RWPE2 (cell line): ENCODE measurements around the gene TSPAN4.

Experiments used
- ATAC-seq: fragments of 200-7000 bp; cut with Tn5 transposase; 3 replicates; pipeline ENCODE4 v1.9.1; 2021; ENCODE audit warnings: low read depth
- DNase-seq: peaks from one replicate; pipeline ENCODE4 v3.0.0-alpha.2; 2020; ENCODE audit warnings: low spot score
- H3K27ac ChIP-seq: fragments of 450-650 bp; 2 replicates; pipeline ENCODE4 v1.5.1; 2017; ENCODE audit warnings: mild to moderate bottlenecking; ENCODE audit not compliant: poor library complexity, severe bottlenecking
- H3K27me3 ChIP-seq: fragments of 250-450 bp; sonication (Bioruptor Pico); 2 replicates; pipeline ENCODE4 v1.5.1; 2021; ENCODE audit warnings: mild to moderate bottlenecking, moderate library complexity; ENCODE audit not compliant: insufficient read depth, poor library complexity, severe bottlenecking
- H3K36me3 ChIP-seq: fragments of 250-450 bp; sonication (Bioruptor Pico); 2 replicates; pipeline ENCODE4 v1.5.1; 2020; ENCODE audit warnings: low read depth, mild to moderate bottlenecking, moderate library complexity
- H3K4me1 ChIP-seq: fragments of 250-450 bp; sonication (Bioruptor Pico); 2 replicates; pipeline ENCODE4 v1.5.1; 2021; ENCODE audit warnings: mild to moderate bottlenecking, moderate library complexity; ENCODE audit not compliant: insufficient read depth, poor library complexity, severe bottlenecking
- H3K4me3 ChIP-seq: fragments of 250-450 bp; sonication (Bioruptor Pico); 2 replicates; pipeline ENCODE4 v1.5.1; 2021; ENCODE audit warnings: mild to moderate bottlenecking, moderate library complexity; ENCODE audit not compliant: severe bottlenecking
- H3K9me3 ChIP-seq: fragments of 250-450 bp; sonication (Bioruptor Pico); 2 replicates; pipeline ENCODE4 v1.5.1; 2021; ENCODE audit warnings: mild to moderate bottlenecking, moderate library complexity; ENCODE audit not compliant: severe bottlenecking
- TF ChIP-seq, protein P1 (sequence below): fragments of 450-650 bp; IDR thresholded peaks from one replicate; pipeline ENCODE4 v1.5.1; 2017; ENCODE audit warnings: mild to moderate bottlenecking, moderate library complexity; ENCODE audit not compliant: poor library complexity, severe bottlenecking

The TSPAN4 gene

DNA sequence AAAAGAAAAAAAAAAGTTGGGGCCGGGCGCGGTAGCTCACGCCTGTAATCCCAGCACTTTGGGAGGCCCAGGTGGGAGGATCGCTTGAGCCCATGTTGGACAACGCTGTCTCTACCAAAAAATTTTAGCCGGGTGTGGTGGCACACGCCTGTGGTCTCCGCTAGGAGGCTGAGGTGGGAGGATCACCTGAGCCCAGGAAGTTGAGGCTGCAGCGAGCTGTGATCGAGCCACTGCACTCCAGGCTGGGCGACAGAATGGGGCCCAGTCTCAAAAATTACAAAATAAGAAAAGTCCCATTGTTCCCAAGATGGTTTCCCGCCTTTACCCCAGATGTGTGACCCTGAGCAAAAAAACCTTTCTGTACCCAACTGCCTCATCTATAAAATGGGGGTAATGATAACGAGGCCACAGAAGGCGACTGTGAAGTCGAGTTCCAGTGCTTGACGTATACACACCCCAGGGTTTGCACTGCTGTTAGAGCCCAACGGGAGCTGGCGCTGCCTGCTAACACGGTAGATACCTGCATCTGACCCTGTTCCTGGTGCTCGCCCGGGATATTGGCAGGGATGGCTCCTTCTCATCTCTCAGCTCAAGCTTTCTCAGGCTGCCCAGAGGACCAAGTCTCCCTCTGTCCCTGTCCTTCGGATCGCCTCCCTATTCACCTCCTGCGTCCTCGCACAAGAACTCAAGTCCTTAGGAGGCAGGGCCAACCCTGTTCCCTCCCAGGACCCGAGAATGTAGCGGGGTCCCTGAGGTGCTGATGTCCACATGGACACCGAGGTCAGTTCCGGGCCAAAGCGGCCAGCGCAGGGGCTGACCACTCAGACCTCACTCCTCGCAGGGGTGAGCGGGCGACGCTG, 34.0 kb upstream of the TSPAN4 start:
- peak; percentile 0; the same call in 2 of the 3 replicates for ATAC-seq
- no peaks in the 10 kb centered on the region for H3K9me3 ChIP-seq
- H3K4me3 ChIP-seq, result peak overlapping the region; percentile 69
- no peaks in the 10 kb centered on the region for H3K27me3 ChIP-seq
- peaks cover 3% of the 10 kb centered on the region for H3K4me1 ChIP-seq
- peaks cover 34% of the 10 kb centered on the region for H3K36me3 ChIP-seq
- DNase-seq, result no peak
- TF ChIP-seq, protein P1, sequence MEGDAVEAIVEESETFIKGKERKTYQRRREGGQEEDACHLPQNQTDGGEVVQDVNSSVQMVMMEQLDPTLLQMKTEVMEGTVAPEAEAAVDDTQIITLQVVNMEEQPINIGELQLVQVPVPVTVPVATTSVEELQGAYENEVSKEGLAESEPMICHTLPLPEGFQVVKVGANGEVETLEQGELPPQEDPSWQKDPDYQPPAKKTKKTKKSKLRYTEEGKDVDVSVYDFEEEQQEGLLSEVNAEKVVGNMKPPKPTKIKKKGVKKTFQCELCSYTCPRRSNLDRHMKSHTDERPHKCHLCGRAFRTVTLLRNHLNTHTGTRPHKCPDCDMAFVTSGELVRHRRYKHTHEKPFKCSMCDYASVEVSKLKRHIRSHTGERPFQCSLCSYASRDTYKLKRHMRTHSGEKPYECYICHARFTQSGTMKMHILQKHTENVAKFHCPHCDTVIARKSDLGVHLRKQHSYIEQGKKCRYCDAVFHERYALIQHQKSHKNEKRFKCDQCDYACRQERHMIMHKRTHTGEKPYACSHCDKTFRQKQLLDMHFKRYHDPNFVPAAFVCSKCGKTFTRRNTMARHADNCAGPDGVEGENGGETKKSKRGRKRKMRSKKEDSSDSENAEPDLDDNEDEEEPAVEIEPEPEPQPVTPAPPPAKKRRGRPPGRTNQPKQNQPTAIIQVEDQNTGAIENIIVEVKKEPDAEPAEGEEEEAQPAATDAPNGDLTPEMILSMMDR, result no peak
- H3K27ac ChIP-seq, result peak overlapping the region; percentile 73

- Histone ChIP-seq H3K4me1 (no peaks in the 10 kb centered on the region), H3K9me3 (no peaks in the 10 kb centered on the region), H3K27me3 (no peaks in the 10 kb centered on the region), H3K36me3 (peaks cover 37% of the 10 kb centered on the region), H3K4me3 (peak within 1 kb of the TSS; percentile 69), H3K27ac (peak within 1 kb of the TSS; percentile 73)
- ATAC-seq (peak; percentile 79), DNase-seq (peak; percentile 97)
- TF ChIP-seq, protein P1, result no peak
These were observed 33.2 kb upstream of the TSPAN4 start, which contains the start of gene RPLP2 for GRCh38 chr11:809287-810039. TSS of gene RPLP2 (plus strand) at chr11:809967. CDS start at chr11:810235, 268 bp downstream.

- ATAC-seq, result no peak
- Histone ChIP-seq H3K36me3 (peaks cover 37% of the 10 kb centered on the region), H3K27ac (peak overlapping the region; percentile 73), H3K9me3 (no peaks in the 10 kb centered on the region), H3K4me3 (peak overlapping the region; percentile 69), H3K27me3 (no peaks in the 10 kb centered on the region), H3K4me1 (no peaks in the 10 kb centered on the region)
- TF ChIP-seq, protein P1, result no peak
- DNase-seq, result no peak
These were observed 32.5 kb upstream of the TSPAN4 start for GRCh38 chr11:810040-810567.

DNA sequence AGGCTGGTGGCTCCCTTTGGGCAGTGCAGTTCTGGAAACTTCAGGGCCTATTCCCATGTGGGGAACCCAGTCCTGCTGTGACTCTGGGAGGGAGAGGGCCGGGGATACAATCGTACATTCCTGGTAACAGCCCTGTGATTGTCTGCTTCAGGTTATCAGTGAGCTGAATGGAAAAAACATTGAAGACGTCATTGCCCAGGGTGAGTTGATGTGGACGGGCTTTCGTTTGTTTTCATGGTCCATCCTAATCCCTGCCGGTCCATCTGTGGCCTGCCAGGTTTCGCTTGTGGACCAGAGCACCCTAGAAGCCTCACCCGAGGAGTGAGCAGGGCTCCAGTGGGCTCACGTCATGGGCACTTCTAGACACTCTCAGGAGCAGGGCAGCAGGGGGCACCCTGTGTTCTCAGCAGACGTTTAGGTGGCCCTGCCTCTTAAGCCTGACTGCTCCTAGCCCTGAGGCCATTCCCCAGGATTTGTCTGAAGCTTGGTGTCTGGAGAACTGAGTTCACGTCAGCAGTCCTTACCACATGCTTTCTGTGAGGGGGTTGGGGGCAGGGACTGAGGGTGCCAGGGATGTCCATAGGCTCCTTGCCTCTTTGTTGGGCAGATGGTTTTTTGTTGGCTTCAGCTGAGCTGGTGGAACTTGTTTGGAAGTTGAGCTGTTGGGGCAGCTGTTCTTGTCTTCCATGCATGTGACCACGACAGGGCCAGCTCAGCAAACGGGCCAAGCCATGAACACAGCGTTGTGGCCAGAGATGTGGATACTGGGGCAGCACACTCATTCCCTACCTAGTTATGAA, 31.0 kb upstream of the TSPAN4 start:
- H3K4me3 ChIP-seq, result peak overlapping the region; percentile 69
- no peaks in the 10 kb centered on the region for H3K27me3 ChIP-seq
- no peaks in the 10 kb centered on the region for H3K9me3 ChIP-seq
- H3K4me1 ChIP-seq, result no peaks in the 10 kb centered on the region
- TF ChIP-seq, protein P1, result no peak
- no peak for DNase-seq
- peak overlapping the region; percentile 73 for H3K27ac ChIP-seq
- ATAC-seq, result no peak
- H3K36me3 ChIP-seq, result peaks cover 37% of the 10 kb centered on the region
